ENCODE measurements around the gene ADGRL3.

The ADGRL3 gene

GRCh38 chr4:61532336-61533000, 332.3 kb downstream of the ADGRL3 start:
- in situ Hi-C loops (cut with HindIII; ENCODE audit: low sequenced_read_pairs) = no loop called here
- TF ChIP-seq, protein P1, sequence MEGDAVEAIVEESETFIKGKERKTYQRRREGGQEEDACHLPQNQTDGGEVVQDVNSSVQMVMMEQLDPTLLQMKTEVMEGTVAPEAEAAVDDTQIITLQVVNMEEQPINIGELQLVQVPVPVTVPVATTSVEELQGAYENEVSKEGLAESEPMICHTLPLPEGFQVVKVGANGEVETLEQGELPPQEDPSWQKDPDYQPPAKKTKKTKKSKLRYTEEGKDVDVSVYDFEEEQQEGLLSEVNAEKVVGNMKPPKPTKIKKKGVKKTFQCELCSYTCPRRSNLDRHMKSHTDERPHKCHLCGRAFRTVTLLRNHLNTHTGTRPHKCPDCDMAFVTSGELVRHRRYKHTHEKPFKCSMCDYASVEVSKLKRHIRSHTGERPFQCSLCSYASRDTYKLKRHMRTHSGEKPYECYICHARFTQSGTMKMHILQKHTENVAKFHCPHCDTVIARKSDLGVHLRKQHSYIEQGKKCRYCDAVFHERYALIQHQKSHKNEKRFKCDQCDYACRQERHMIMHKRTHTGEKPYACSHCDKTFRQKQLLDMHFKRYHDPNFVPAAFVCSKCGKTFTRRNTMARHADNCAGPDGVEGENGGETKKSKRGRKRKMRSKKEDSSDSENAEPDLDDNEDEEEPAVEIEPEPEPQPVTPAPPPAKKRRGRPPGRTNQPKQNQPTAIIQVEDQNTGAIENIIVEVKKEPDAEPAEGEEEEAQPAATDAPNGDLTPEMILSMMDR (IDR thresholded peaks at IDR 0.05; ENCODE audit: low read depth, low read length, missing control alignments) = no peak

GRCh38 chr4:61533140-61533539, 333.0 kb downstream of the ADGRL3 start:
- in situ Hi-C loops (cut with HindIII; ENCODE audit: low sequenced_read_pairs) = no loop called here

More at GRCh38 chr4:61532336-61533000, 332.3 kb downstream of the ADGRL3 start:
- no peak for DNase-seq (ENCODE audit: low read depth)
- no peak overlapping the region for H3K4me3 ChIP-seq (ENCODE audit: low read depth, low read length)

GRCh38 chr4:61540944-61541343, 340.8 kb downstream of the ADGRL3 start:
- in situ Hi-C loops (cut with HindIII; ENCODE audit: low sequenced_read_pairs) = no loop called here
- no peak overlapping the region for H3K4me3 ChIP-seq (ENCODE audit: low read depth, low read length)
- DNase-seq (ENCODE audit: low read depth) = no peak
- TF ChIP-seq, protein P1 (IDR thresholded peaks at IDR 0.05; ENCODE audit: low read depth, low read length, missing control alignments) = no peak

More at GRCh38 chr4:61533140-61533539, 333.0 kb downstream of the ADGRL3 start:
- no peak overlapping the region for H3K4me3 ChIP-seq (ENCODE audit: low read depth, low read length)
- no peak for DNase-seq (ENCODE audit: low read depth)
- TF ChIP-seq, protein P1 (IDR thresholded peaks at IDR 0.05; ENCODE audit: low read depth, low read length, missing control alignments) = no peak

DNA sequence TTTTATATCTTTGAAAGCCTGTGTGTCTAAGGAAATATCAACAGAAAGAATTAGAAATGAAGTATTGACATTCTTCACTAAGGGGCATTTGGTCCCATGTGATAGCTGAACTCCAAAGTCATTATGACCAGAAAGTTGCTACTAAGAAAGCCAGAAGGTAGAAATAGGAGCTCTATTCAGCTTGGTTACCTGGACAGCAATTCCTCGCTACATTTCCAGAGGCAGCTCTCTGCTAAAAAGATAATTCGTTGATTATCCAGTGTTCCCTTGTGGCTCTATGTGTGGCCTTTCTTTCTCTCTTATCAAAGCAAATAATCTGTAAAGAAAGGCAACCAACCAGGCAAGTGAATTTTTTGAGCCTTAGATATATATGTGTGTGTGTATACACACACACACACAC, 341.3 kb downstream of the ADGRL3 start:
- no peak for DNase-seq (ENCODE audit: low read depth)
- in situ Hi-C loops (cut with HindIII; ENCODE audit: low sequenced_read_pairs) = no loop called here
- TF ChIP-seq, protein P1 (IDR thresholded peaks at IDR 0.05; ENCODE audit: low read depth, low read length, missing control alignments) = no peak
- no peak overlapping the region for H3K4me3 ChIP-seq (ENCODE audit: low read depth, low read length)

DNA sequence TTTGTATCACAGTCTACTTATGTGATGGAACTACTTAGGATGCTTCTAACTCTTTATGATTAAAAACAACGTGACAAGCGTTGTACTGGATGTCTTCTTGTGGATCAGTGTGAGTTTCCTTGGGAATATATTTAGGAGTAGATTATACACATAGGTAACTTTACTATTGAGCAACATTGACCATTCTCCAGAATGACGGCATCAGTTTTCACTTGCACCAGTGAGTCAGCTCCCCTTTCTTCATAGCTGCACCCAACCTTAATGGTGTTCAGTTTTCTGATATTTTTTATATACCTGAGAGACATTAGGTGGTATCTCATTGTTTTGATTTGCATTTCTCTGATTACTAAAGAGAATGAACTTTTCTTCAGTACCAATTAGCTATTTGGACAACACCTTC, 343.9 kb downstream of the ADGRL3 start:
- H3K4me3 ChIP-seq (ENCODE audit: low read depth, low read length) = no peak overlapping the region
- TF ChIP-seq, protein P1 (IDR thresholded peaks at IDR 0.05; ENCODE audit: low read depth, low read length, missing control alignments) = no peak
- DNase-seq (ENCODE audit: low read depth) = no peak
- in situ Hi-C loops (cut with HindIII; ENCODE audit: low sequenced_read_pairs) = no loop called here

- TF ChIP-seq, protein P1 (IDR thresholded peaks at IDR 0.05; ENCODE audit: low read depth, low read length, missing control alignments) = no peak
- DNase-seq (ENCODE audit: low read depth) = no peak
- no peak overlapping the region for H3K4me3 ChIP-seq (ENCODE audit: low read depth, low read length)
- in situ Hi-C loops (cut with HindIII; ENCODE audit: low sequenced_read_pairs) = no loop called here
Measured at GRCh38 chr4:61545902-61546480, 345.9 kb downstream of the ADGRL3 start.
